GM21526 (cell line): ENCODE measurements around the gene TPM4.
A peak's percentile ranks its signal among the peaks of the same experiment; 100 is the strongest.

Source experiments
- ATAC-seq: cut with Tn5 transposase; IDR thresholded peaks from one replicate; pipeline ENCODE4 v1.9.1; 2021; ENCODE audit warnings: moderate library complexity; ENCODE audit not compliant: unreplicated experiment, low FRiP score

Gene TPM4

DNA sequence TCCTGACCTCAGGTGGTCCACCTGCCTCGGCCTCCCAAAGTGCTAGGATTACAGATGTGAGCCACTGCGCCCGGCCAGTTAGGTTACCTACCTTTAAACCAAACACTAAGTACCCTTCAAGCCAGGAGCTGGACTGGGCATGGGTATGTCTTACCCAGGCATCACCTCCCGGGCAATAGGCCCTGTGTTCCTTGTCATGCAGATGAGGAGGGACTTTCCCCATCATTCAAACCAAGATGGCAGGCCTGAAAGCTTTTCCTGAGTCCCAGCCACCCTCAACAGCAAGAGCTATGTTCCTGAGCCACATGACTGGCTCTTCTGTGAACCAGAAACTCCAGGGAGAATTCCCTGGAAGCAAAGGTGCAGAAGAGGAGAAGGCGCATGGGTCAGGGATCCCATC is 44.8 kb downstream of the TPM4 start:
- ATAC-seq: no peak

DNA sequence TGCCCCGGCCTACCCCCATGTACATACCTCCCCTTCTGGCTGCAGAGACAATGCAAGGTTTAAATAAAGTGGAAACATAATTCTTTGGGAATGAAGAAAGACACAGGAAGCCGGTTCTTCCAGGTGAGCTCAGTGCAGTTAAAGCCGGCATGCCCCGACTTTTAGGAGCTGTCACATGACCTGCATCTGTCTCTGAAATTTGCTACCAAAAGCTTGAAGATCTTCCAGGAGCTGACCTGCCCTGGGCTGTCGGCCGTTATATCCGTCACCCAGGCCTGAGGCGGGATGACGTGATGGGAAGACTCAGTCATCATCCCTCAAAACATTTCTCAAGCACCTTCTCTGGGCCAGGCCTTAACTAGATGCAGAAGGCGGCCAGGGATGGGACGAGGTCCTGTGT is 45.7 kb downstream of the TPM4 start:
- no peak for ATAC-seq

DNA sequence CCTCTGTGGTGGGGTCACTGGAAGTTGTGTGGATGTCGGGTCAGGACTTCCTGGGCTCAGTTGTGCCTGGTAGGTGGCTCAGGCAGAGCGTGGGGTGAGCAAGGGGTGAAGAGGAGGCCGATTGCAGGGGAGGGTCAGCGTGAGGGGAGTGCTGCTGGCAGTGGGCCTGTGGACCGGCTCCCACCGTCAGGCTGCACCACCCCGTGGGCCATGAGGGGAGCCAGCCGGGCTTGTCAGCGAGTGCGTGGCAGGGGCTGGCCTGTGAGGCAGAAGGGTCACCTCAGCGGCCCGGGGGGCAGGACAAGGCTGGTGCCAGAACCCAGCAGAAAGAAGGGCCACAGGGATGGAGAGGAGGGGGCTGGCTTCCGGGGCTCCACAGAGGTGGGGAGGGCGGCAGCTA is 48.7 kb downstream of the TPM4 start:
- ATAC-seq: no peak

DNA sequence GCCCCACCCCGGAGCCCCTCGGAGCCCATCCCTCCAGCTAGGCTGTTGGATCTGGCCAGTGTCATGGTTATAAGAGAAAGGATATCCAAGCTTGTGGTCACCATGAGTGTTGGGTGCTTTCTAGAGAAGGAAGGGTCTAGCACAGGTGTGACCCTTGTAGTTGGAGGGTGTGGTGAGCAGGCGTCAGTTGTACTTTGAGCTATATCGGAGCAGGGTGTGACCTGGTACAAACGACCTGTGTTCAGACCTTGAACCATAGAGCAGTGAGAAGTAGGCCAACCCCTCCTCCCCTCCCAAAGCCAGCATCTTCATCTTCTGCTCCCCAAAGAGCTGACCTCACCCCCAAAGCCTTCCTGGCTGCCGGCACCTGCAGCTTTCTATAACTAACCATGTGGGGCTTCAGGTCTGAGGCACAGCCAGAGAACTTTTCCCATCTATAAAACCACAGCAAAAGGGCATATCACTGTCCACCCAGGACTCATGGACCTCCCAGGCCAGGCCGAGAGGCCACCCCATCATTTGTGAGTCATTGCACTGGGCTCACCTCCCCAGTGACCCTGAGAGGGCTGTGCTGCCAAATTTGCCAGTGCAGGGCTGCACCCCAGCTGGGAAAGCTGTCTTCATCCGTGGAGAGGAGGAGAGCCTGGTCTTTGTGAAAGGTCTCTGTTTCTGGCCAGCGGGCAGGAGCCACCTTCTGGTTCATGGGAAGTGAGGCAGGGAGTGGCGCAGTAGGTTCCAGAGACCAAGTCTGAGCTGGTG is 49.6 kb downstream of the TPM4 start:
- no peak for ATAC-seq

DNA sequence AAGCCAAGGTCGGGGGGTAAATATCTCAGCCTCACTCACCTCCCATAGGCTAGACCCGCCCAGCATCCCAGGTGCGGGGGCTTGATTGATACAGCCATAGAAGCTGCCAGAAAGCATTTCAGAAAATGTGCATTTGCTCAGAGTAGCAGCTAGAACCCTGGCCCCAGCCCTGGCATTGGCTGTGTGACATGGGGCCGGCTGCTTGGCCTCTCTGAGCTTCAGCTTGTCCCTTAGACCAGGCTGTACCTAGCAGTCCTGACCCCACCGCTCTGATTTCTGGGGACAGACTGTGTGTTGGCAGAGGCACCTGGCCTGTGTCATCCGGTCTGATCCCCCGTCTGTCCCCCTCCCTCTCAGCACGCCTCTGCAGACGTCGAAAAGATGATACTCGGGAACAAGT is 50.8 kb downstream of the TPM4 start:
- no peak for ATAC-seq

DNA sequence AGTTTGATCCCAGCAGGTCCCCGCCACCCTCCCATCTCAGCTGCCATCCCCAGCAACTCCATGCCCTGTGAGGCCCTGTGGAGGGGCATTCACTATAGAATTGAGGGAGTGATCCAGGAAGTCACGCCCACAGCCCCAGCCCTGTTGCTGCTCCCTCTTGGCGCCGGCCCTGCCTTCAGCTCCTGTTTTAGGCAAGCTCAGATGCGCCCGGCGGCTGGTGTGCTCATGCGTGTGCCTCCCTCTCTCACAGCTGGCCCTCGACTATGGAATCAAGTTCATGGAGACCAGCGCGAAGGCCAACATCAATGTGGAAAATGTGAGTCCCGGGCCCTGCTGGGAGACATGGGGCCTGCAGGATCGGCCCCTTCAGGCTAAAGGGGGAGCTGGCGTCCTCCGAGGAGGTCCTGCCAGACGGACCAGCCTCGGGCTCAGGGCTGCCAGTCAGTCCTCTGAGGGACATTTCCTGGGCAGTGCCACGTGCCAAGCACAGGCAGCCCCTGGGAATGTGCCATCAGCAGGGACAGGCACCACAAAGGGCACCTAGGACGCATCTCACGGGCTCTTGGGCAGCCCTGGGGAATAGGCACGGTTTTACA is 51.6 kb downstream of the TPM4 start:
- ATAC-seq: no peak

DNA sequence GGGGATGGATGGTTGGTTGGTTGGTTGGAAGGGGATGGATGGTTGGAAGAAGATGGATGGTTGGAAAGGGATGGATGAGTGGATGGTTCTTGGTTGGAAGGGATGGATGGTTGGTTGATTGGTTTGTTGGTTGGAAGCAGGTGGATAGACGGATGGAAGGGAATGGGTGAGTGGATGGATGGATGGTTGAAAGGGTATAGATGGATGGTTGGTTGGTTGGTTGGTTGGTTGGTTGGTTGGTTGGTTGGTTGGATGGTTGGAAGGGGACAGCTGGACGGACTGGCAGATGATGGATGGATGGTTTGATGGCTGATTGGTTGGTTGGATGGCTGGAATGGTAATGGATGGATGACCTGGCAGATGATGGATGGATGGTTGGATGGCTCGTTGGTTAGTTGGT is 55.4 kb downstream of the TPM4 start:
- no peak for ATAC-seq

DNA sequence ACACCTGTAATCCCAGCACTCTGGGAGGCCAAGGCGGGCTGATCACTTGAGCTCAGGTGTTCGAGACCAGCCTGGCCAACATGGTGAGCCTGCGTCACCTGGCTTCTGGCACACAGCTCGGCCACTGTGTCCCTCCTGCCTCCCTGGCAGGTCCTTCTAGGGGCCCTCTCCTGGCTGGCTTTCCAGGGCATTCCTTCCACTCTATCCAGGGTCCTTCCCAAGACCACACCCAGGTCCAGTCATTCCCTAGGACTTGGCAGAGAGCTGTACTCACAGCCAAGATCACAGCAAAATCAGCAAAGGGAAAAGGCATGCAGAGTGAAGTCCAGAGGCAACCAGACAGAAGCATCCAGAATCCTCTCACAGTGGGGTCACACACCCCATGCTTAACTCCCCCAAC is 57.5 kb downstream of the TPM4 start:
- no peak for ATAC-seq

DNA sequence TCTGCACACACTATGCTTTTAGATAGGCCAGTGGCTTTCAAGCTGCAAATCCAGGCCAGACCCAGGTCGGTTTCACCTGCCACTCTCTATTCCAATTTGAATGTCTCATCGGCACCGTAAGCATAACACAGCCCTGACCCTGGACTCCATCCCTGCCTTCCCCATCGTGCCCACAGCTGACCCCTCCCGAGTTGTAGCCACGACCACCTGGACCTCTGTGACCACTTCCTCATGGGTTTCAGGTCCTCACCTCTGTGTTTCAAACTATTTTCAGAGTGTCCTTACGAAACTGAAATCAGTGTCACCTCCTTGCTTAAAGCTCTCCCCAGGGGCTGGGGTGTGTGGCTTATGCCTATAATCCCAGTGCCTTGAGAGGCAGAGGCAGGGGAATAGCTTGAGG is 58.2 kb downstream of the TPM4 start:
- no peak for ATAC-seq

DNA sequence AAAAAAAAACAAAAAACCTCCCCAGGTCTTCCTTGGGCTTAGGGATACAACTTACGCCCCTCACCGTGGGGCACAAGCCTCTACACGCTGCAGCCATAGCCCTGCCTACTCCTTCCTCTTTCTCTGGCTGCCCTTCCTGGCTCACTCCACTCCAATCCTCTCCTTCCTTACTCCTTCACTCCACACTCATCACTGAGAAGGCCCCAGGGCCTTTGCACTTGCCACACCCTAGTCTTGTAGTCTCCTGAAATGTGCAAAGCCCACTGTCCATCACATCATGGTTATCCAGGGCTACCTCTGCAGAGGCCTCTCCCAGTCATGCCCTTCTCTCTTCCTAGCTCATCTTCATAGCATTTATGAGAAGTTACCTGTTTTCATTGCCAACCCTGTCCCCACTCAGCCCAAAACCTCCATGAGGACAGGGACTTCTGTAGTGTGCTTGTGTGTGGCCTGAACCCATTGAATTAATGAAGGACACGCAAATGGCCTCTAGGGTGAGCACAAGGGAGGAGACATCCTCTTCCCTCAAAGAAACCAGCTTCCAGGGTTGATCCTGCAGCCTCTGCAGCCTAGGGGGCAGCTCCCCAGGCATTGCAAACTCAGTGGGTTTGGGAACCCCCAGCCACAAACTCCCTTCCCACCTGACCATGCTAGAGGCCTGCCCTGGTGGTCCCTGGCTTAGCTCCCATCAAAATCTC is 59.3 kb downstream of the TPM4 start:
- no peak for ATAC-seq

DNA sequence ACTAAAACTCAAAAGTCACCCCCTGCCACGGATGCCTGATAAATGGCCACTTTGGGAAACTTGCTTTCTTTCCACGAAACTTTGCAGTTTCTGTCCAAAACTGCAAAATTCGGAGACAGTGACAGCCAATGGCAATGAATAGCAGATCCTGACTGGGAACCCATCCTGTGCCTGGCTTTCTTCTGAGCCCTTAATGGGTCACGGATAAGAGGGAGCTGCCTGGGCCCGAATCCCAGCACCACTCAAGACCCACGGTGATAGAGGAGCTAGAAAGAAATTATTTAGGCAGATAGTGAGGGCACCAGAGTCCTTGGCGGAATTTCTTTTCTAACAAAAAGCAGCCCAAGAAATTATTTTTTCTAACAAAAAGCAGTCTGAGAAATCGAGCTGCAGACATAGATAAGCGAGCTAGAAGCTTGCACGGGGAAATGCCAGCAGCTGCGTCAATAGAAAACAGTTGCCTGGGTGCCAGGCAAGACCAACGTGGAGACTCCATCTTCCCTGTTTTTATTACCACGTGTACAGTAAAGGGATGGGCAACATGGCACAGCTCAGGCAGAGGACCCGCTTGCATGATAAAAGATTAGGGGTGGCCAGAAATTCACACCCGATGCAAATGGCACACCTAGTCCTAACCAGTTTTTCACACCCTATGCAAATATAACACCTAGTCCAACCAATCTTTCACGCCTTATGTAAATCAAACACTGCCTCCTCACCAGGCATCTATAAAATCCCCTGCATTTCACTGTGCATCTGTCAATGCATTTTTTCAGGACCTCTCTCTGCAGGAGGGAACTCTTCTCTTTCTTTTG is 60.1 kb downstream of the TPM4 start:
- ATAC-seq: no peak

DNA sequence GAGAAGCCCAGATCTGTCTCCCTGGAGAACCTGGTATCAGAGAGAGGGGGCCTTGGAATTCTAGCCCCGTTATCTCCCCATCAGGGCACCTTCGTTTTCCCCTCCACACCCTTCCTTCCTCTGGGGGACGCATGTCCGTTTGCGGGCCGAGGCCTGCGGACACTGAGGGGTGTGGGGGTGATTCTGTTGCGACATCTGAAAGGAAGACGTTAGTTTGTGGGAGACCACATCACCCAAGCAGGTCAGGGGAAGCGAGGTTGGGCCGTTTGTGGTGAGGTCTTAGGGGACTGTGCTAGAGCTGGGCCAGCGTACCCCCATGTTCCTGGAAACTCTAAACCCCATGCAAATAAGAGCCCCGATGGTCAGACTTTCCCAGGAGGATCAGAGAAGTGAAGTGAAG is 63.5 kb downstream of the TPM4 start:
- ATAC-seq: no peak

DNA sequence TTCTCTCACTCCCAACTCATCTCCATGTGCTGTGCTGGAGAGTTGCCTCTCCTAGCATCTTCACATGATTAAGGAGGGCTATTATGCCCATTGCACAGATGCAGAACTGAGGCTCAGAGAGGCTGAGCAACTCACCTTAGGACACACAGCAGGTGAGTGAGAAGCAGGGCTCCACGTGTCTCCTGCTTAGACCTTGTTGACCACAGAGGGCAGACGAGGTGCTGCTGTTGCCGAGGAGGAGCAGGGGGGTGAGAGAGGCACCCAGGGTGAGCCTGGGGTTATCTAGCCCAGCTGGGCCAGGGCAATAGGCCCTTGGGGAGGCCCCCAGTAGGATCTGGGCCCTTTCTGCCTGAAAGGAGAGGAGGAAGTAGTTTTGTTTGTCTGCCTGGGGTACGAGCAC is 64.7 kb downstream of the TPM4 start:
- peak; percentile 25 for ATAC-seq

DNA sequence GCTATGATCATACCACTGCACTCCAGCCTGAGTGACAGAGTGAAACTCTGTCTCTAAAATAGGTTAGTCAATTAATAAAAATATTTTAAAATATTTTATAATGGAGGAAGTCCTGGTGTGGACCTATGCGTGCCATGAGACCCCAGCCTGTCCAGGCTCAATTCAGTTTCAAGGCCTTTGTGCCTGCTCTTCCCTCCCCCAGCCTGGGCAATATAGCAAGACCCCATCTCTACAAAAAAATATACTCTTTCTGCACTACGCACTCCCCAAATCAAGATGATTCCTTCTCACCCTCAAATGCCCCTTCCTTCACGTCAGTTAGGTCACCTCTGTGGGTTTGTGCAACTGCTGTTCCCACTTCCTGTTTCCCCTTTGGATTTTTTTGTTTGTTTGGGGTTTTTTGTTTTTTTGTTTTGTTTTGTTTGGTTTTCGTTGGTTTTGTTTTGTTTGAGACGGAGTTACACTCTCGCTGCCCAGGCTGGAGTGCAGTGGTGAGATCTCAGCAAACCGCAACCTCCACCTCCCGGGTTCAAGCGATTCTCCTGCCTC is 65.8 kb downstream of the TPM4 start:
- no peak for ATAC-seq

DNA sequence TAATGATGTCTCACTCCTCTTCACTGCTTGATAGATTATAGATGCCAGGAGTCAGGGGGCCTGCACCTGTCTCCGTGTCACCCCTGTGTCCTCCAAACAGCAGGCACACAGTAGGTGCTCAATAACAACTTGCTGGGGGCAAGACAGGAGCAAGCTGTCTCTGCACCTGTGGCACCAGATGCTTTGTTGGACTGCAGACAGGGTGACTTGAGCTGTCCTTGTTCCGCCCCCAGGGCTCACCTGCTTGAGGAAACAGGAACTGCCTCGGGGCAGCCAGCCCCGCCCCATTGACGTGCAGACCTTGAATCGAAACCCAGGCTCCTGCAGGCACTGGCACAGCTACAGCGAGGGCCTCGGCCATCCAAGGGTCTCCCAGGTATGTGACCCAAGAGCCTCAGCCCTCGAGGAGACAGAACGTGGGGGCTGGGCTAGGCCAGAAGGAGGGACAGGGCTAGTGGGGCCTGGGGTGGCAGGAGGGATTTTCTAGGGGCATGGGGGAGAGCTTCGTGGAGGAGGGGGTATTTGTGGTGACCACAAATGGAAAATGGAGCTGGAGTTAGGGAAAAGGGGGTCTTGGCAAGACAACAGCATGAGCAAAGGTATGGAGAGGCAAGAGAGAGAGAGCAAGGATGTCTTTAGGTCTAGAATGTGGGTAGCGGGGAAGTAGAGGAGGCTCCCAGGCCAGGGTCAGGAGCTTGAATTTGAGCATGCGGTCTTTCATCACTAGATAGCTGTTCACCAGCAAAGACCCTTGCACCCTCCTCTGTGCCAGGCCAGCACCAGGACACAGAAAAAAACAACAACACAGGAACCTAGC is 67.3 kb downstream of the TPM4 start, which contains the start of gene HSH2D:
Gene HSH2D (plus strand): TSS at position 287 of the 817 bp plus-strand sequence. CDS start 5,066 bp downstream, outside the sequence.
- ATAC-seq: peak; percentile 47

DNA sequence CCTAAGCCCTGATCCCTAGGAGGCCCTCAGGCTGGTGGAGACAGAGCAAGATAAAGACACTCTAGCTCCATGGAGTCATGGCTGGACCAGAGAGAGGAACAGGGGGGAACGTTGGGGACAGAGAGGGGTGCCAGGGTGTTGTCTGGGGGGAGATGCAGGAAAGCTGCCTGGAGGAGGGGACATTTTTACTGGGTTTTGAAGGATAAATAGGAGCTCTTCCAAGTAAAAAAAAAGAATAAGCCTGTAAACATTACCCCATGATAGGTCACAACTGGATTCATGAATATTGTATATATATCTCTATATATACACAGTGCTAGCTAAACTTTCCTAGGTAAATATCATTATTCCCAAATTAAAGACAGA is 67.9 kb downstream of the TPM4 start:
- ATAC-seq: no peak

DNA sequence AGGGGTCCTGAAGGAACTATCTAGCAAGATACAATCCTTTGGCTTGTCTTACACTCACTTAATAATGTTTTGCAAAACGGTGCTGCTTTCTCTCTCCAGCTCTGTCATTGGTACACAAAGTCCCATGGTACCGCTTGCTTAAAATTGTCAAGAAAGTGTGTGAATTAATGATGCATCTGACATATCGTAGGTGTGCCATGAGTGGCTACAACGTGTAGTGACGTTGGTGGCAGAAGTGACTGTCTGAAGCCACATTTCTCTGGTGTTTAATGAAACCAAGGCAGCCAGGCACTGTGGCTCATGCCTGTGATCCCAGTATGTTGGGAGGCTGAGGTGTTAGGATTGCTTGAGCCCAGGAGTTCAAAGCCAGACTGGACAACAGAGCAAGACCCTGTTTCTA is 69.8 kb downstream of the TPM4 start:
- ATAC-seq: no peak

DNA sequence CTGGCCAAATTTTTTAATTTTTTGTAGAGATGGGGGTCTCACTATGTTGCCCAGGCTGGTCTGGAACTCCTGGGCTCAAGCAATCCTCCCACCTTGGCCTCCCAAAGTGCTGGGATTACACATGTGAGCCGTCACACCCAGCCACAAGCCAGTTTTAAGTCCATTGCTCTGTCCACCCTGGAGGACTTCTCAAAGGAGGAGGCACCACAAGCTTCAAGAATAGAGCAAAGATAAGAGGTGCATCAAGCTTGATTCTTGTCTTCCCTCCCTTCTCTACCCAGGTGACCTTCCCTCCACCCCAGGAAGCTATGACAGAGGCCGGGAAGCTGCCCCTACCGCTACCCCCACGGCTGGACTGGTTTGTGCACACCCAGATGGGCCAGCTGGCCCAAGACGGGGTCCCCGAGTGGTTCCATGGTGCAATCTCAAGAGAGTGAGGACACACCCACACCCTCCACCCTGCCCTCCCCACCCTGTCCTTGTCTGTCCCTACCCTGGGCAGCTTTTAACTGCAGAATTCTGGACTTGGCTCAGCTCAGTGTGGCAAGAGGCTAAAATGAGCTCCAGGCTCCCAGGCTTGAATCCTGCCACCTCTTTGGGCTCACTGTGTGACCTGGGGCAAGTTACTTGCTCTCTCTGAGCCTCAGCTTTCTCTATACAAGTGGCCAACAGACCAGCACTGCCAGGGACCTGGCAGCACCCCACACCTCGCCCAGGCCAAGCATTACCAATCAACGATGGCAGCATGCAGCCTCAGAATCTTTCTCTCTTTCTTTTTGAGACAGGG is 72.3 kb downstream of the TPM4 start:
- no peak for ATAC-seq
